ENCODE data around the gene SMIM5. TPM values are rescaled to one million over a fixed set of nuclear protein-coding genes. Genes with fewer than 3 reads are reported as not detected.
A peak's percentile ranks its signal among the peaks of the same experiment; 100 is the strongest.

Gene SMIM5
- total and polyA plus RNA-seq, 9 of the 15 experiments (the other 6 are each of a cell fraction or from before 2014, with no cell fraction given): 0.08 TPM; not detected in 8

- TF ChIP-seq, protein P1, sequence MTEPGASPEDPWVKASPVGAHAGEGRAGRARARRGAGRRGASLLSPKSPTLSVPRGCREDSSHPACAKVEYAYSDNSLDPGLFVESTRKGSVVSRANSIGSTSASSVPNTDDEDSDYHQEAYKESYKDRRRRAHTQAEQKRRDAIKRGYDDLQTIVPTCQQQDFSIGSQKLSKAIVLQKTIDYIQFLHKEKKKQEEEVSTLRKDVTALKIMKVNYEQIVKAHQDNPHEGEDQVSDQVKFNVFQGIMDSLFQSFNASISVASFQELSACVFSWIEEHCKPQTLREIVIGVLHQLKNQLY (CRISPR knock-in tag; conservative IDR thresholded peaks at IDR 0.05): no peak
- TF ChIP-seq ZBTB8A (IDR thresholded peaks at IDR 0.05; ENCODE audit: partially characterized antibody) (no peak), ZNF354B (CRISPR knock-in tag; IDR thresholded peaks at IDR 0.05) (no peak), KAT2B (IDR thresholded peaks at IDR 0.05; ENCODE audit: low read depth, low read length) (peak; percentile 78), STAG1 (CRISPR knock-in tag; IDR thresholded peaks at IDR 0.05; ENCODE audit: borderline replicate concordance) (peak; percentile 6; the same call in 1 of the 2 replicates), PTRF (tag; IDR thresholded peaks at IDR 0.05) (no peak), ELF1 (tag; IDR thresholded peaks at IDR 0.05) (no peak), ESRRB (CRISPR knock-in tag; IDR thresholded peaks at IDR 0.05; ENCODE audit: borderline replicate concordance) (no peak), NR1H2 (CRISPR knock-in tag; IDR thresholded peaks at IDR 0.05) (no peak), DMBX1 (CRISPR knock-in tag; IDR thresholded peaks at IDR 0.05; ENCODE audit: borderline replicate concordance) (no peak), TFAP4 (CRISPR knock-in tag; IDR thresholded peaks at IDR 0.05; ENCODE audit: borderline replicate concordance) (peak; percentile 53), ZNF263 (CRISPR knock-in tag; IDR thresholded peaks at IDR 0.05; ENCODE audit: borderline replicate concordance) (peak; percentile 95), YY1 (IDR thresholded peaks at IDR 0.05; ENCODE audit: borderline replicate concordance in 1 of 3, control insufficient read depth in 1 of 3, extremely low read depth in 1 of 3, insufficient read depth in 3 of 3, insufficient read length in 1 of 3, insufficient replicate concordance in 2 of 3, low read depth in 1 of 3, low read length in 2 of 3) (no peak)
- TF ChIP-seq, protein P2, sequence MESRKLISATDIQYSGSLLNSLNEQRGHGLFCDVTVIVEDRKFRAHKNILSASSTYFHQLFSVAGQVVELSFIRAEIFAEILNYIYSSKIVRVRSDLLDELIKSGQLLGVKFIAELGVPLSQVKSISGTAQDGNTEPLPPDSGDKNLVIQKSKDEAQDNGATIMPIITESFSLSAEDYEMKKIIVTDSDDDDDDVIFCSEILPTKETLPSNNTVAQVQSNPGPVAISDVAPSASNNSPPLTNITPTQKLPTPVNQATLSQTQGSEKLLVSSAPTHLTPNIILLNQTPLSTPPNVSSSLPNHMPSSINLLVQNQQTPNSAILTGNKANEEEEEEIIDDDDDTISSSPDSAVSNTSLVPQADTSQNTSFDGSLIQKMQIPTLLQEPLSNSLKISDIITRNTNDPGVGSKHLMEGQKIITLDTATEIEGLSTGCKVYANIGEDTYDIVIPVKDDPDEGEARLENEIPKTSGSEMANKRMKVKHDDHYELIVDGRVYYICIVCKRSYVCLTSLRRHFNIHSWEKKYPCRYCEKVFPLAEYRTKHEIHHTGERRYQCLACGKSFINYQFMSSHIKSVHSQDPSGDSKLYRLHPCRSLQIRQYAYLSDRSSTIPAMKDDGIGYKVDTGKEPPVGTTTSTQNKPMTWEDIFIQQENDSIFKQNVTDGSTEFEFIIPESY (CRISPR knock-in tag; IDR thresholded peaks at IDR 0.05): peak; percentile 98
- TF ChIP-seq, protein P3, sequence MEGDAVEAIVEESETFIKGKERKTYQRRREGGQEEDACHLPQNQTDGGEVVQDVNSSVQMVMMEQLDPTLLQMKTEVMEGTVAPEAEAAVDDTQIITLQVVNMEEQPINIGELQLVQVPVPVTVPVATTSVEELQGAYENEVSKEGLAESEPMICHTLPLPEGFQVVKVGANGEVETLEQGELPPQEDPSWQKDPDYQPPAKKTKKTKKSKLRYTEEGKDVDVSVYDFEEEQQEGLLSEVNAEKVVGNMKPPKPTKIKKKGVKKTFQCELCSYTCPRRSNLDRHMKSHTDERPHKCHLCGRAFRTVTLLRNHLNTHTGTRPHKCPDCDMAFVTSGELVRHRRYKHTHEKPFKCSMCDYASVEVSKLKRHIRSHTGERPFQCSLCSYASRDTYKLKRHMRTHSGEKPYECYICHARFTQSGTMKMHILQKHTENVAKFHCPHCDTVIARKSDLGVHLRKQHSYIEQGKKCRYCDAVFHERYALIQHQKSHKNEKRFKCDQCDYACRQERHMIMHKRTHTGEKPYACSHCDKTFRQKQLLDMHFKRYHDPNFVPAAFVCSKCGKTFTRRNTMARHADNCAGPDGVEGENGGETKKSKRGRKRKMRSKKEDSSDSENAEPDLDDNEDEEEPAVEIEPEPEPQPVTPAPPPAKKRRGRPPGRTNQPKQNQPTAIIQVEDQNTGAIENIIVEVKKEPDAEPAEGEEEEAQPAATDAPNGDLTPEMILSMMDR (IDR thresholded peaks at IDR 0.05 in 2 of 3, conservative IDR thresholded peaks at IDR 0.05 in 1 of 3; ENCODE audit: insufficient read depth in 2 of 3, low read depth in 1 of 3, low read length in 3 of 3): peak; percentile 35 to 98 (median 64); a peak in 4 of 6 replicates
- TF ChIP-seq, protein P4, sequence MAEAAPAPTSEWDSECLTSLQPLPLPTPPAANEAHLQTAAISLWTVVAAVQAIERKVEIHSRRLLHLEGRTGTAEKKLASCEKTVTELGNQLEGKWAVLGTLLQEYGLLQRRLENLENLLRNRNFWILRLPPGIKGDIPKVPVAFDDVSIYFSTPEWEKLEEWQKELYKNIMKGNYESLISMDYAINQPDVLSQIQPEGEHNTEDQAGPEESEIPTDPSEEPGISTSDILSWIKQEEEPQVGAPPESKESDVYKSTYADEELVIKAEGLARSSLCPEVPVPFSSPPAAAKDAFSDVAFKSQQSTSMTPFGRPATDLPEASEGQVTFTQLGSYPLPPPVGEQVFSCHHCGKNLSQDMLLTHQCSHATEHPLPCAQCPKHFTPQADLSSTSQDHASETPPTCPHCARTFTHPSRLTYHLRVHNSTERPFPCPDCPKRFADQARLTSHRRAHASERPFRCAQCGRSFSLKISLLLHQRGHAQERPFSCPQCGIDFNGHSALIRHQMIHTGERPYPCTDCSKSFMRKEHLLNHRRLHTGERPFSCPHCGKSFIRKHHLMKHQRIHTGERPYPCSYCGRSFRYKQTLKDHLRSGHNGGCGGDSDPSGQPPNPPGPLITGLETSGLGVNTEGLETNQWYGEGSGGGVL (CRISPR knock-in tag; IDR thresholded peaks at IDR 0.05): no peak
Observed at GRCh38 chr17:75615301-75615700, 17.9 kb upstream of the SMIM5 start (continued).
